HG02885 (cell line): ENCODE results near the gene PRICKLE1.

Experiments used
- ATAC-seq: cut with Tn5 transposase; IDR thresholded peaks from one replicate; pipeline ENCODE4 v1.9.1; 2021; ENCODE audit warnings: mild to moderate bottlenecking; ENCODE audit not compliant: unreplicated experiment, poor library complexity

Gene PRICKLE1

DNA sequence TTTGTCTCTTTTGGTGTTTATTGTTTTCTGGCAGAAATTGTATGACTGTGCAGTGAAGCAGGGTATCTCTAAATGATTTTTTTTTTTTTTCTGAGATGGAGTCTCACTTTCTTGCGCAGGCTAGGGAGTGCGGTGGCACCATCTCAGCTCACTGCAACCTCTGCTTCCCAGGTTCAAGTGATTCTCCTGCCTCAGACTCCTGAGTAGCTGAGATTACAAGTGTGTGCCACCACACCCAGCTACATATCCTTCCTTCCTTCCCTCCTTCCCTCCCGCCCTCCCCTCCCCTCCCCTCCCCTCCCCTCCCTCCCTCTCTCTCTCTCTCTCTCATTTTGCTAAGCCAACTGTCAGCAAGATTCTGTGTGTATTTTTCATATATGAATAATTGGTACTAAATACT lies 169.2 kb downstream of the PRICKLE1 start:
- no peak for ATAC-seq

GRCh38 chr12:42410340-42410739 lies 179.2 kb downstream of the PRICKLE1 start:
- no peak for ATAC-seq

DNA sequence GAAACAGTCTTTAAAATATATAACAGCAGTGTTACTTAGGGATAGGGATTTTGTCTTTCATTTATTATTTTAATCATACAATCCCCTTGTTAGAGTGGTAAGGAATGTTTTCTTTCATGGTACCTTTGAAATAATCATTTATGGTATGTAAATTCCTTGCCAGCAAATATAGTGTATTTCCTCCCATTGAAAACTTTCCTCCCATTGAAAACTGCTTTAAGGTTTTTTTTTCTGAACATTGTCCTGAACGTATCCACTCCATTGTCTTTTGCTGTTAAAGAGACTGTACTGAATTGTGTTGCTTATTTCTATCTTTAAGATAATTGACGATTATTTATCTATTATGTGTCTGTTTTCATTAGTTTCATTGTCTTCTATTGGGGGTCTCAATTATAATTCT lies 180.1 kb downstream of the PRICKLE1 start:
- ATAC-seq = no peak

- ATAC-seq = no peak
Observed at GRCh38 chr12:42407306-42407705, 182.2 kb downstream of the PRICKLE1 start.
